Measurements from ENCODE around the gene KLF3.

The KLF3 gene

DNA sequence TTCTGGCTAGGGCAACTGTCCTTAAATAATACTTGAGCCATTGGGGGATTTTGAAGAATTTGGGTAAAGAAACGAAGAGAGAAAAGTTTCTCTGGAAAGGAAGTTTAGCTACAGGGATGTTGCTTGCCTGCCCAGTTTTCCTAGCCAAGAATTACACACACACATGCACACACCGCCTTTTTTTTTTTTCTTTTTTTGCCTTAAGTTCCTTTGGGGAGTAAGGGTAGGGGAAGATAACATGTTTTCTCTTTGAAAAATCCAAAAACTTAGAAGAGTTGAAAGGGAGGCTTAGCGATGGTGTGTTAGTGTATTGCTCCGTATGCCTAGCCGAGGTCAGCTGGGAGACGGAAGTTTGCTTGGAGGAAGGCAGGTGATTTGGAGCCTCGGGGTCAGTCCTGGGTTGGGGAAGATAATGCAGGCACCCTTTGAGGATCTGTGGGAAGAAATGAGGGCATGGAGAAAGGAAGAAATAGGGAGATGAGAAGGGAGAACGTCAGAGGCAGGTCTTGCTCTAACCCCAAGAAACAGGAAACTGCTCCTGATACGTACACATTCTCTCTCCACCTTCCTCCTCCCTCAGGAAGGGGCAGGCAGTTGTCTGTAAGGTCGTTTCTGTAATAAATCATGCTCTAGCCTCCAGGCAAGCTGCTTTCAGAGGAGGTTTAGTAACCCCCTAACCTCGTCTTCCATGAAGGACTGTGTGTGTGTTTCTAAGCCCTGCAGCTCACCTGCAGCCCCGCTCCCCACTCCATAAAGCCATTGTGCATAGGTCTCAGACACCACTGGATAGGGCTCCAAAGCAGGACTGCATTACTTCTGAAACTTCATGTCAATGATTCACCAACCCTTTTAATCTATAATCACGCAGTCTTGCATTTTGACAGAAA, 10.5 kb downstream of the KLF3 start:
- no peak for DNase-seq (ENCODE audit: low spot score)

DNA sequence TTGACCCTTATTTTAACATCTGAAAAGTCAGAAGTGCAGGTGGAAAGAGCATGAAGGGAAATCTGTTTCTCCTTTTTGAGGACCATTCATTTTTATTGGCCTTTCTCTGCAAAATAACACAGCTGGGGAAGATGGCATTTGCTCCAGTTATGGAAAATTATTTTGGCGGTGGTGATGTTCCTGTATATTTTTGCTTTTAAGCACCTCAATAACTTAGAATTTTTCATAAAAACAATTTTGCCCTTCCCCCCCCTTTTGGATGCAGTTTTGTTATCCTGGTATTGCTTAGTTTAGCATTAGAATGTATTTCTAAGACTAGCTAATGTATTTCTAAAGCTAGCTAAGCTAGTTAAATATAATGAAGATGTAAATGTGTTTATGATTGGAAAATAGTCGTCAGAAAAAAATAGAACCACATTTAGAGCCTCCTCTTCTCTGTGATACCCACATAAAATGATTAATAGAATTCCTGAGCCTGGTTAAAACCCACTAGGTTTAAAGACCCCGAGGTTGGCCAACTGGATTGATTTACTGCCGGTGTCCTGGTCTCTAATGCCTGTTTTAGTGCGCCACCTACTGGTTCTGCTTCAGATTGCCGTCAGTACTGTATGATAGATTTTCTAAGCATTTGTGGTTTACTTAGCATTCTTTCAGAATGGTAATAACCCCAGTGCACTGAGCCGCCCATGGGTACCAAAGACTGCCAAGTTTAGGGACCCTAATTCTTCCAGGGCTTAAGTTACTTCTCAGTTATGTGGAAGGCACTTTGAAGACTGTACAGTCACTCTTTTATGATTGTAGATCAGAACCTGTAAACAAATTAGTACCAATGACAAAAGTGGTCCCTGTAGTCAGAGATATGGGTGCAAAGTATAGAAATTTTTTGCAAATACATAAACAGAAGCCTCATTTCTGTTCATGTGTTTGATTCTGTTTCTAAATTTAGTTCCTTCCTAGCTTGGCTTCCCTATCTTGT, 11.4 kb downstream of the KLF3 start:
- peak; percentile 85 for DNase-seq (ENCODE audit: low spot score)

DNA sequence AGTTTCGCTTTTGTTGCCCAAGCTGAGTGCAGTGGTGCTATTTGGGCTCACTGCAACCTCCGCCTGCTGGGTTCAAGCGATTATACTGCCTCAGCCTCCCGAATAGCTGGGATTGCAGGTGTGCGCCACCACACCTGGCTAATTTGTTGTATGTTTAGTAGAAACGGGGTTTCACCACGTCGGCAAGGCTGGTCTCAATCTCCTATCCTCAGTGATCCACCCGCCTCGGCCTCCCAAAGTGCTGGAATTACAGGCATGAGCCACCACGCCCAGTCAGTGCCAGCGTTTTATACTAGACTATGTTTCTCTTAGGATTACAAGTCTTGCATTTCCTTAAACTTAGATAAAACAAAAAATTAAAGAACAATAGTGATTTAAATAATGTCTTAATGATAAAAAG, 13.0 kb downstream of the KLF3 start:
- DNase-seq (ENCODE audit: low spot score) = no peak

- no peak for DNase-seq (ENCODE audit: low spot score)
Measured at GRCh38 chr4:38677441-38677840, 13.4 kb downstream of the KLF3 start.

DNA sequence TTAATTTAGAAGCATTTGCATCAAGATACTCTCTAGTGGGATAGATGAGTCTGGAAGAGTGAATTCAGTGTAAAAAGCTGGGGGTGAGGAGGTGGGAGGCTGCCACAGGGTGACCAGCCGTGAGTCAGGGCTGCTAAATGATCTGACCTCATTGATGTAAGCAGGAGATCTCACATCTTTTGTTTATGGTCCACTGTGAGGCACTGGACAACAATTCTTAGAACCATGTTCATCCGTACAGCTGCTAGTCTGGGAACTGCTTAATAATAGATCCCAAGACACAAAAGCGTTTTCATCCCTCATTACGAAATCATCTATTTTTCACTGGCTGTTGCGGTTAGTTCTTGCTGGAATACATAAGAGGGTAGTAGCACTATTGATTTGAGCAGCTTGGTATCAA, 14.1 kb downstream of the KLF3 start:
- DNase-seq (ENCODE audit: low spot score) = no peak

- DNase-seq (ENCODE audit: low spot score) = no peak
Measured at GRCh38 chr4:38679921-38680320, 15.9 kb downstream of the KLF3 start.

DNA sequence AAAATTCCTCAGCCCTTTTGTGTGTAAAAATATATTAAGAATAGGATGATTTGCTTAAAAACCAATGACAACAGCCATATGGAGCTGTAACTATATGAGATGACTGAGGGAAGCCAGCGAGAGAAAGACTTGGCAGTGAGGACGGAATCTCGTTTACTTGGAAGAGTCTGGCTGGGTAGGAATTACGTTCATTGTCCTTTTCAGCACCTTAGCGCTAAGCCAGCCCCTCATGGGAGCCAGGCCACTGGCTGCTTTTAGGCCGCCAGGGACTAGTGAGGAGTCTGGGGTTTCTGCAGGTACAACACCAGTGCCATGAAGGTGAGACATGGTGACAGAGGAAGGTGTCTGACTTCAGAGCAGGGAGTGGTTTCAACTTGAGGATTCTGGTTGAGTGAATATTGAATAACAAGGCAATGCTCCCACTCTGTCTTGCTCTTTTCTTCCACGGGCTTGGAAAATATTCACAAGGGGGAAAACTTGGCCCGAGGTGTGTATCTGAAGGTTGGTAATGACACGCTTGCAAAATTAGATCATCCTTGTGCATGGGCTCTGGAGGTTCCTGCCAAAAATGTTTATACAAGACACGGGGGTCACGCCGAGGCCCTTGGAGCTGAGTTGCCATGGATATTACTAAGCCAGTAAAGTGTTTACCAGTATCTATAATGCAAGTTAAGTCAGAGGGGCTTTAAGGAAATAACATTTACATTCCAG, 17.4 kb downstream of the KLF3 start:
- no peak for DNase-seq (ENCODE audit: low spot score)

DNA sequence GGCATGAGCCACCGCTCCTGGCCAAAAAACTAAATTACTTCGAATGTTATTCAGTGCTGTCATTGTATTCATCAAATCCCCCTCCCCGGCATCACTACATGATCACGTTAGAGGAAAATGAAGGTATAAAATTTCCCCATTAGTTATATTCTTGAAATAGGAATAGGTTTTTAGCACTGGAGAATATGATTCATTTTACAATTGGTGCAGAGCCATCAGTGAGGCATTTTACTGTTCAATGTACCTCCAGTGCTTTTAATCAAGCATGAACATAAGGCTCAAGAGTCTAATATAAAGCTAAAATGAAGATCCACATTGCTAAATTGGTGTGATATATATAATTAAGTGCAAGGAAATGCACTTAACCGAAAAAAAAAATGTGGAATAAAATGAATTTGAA, 18.3 kb downstream of the KLF3 start:
- DNase-seq (ENCODE audit: low spot score) = no peak

- DNase-seq (ENCODE audit: low spot score) = no peak
Measured at GRCh38 chr4:38683276-38683675, 19.3 kb downstream of the KLF3 start.

GRCh38 chr4:38684271-38684670, 20.3 kb downstream of the KLF3 start:
- no peak for DNase-seq (ENCODE audit: low spot score)

DNA sequence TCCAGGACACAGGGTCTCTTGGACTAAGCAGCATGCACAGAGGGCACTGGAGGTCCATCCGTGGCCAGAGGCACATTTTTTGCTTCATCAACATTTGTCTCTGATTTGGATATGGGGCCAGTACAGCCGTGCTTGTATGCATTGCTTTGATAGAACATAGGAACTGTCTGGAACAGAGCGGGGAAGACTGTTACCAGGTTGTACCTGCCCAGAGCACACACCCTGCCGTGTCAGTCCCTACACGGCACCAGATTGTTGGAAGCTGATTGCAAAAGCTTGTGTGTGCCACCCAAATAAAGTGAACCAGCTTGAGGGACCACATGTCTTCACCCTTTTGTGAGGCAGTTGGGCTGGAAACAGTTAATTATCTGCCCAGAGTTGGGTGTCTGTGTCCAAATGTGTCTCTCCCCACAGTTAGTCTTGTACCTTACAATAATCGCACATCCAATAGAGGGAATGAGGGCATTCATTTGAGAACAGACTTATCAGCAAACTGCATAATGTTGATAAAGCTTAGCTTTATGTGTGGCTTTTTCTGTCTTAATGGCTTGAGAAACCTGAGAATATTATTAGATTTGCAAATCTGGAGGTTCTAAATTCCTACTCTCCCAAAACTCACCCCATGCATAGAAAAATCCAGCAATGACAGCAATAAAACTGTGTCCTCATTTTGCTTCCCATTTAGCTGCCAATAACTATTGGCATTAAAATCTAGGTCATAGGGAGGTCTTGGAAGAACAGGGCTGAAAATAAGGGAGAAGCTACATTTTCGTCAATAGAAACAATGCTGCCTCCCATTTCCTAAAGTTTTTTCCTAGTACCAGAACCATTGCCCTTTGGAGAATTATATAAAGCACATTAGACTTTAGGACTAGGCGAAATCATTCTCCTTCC, 21.2 kb downstream of the KLF3 start:
- DNase-seq (ENCODE audit: low spot score) = no peak

GRCh38 chr4:38686682-38687081, 22.7 kb downstream of the KLF3 start:
- no peak for DNase-seq (ENCODE audit: low spot score)

GRCh38 chr4:38687571-38688011, 23.6 kb downstream of the KLF3 start:
- peak; percentile 64 for DNase-seq (ENCODE audit: low spot score)

GRCh38 chr4:38688676-38689355, 24.8 kb downstream of the KLF3 start:
- DNase-seq (ENCODE audit: low spot score) = no peak

GRCh38 chr4:38691251-38692008, 27.4 kb downstream of the KLF3 start:
- no peak for DNase-seq (ENCODE audit: low spot score)

DNA sequence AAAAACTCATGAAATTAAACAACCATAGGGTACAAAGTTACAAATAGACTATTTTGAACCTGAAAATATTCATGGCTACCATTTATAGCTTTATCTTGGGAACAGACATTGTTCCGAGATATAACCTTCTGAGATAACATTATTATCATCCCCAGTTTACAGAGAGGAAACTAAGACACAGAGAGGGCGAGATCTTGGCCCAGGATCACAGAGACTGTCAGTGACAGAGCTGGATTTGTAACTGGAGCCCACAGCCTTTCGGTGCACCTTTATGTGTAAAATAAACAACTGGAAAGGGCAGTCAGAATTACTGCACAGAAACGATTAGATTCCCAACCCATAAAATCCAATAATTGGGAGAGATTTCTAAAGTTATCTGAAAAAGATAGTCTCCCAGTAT, 28.4 kb downstream of the KLF3 start:
- DNase-seq (ENCODE audit: low spot score) = no peak

DNA sequence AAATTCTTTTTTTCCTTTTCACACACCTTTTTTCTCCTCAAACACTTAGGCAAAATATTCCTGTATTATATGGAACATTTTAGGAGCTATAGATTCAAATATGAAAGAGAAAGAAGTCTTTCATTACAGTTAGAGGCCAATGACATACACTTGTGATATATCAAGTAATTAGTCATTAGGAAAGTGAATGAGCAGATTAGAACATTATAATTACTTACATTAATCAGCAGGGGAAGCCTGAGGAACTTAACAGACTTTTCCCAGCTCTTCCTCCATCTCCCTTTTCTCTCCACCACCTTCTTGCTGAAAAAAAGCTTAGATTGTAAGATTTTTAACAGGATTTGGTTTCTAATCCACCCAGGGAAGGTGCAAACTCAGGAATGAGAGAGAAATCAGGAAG, 29.6 kb downstream of the KLF3 start:
- no peak for DNase-seq (ENCODE audit: low spot score)

- no peak for DNase-seq (ENCODE audit: low spot score)
Measured at GRCh38 chr4:38694330-38694729, 30.3 kb downstream of the KLF3 start.

DNA sequence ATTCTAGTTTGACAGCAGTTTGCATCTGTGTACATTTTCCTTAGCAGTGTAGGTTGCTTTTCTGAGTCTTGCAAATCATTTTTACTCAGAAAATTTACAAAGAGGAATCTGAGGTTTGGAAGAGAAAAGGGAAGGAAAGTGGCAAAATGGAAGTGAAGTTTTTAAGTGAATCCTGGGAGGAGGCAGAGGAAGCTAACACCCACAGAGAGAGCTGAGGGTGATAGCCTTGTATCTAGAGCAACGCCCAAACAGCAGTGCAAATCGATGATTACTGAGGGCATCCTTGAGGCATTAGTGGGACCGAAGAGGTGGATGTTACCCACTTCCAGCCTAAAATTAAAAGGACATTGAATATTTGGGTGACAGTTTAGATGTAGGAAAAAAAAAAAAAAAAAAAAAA, 31.8 kb downstream of the KLF3 start:
- DNase-seq (ENCODE audit: low spot score) = no peak

GRCh38 chr4:38696697-38697096, 32.7 kb downstream of the KLF3 start:
- no peak for DNase-seq (ENCODE audit: low spot score)
